Ascending aorta (tissue), 2 donors: Measurements from ENCODE around the gene NCKAP5. TPM values are rescaled to one million over a fixed set of nuclear protein-coding genes. Genes with fewer than 3 reads are reported as not detected.

Experiments
- DNase-seq, 2 donors: peaks; one replicate each; pipeline ENCODE4 v3.0.0-alpha.2; 2019; ENCODE audit warnings: low spot score in 2 of 2
- H3K27ac ChIP-seq, 2 donors: fragments of 200-600 bp; sonication (generic); one replicate each; pipeline ENCODE4 v1.5.1; 2016 to 2017; ENCODE audit warnings: mild to moderate bottlenecking in 1 of 2
- H3K27me3 ChIP-seq: fragments of 200-600 bp; sonication (generic); one replicate; pipeline ENCODE4 v1.5.1; 2017
- H3K36me3 ChIP-seq, 2 donors: fragments of 200-600 bp; sonication (generic); one replicate each; pipeline ENCODE4 v1.5.1; 2016
- H3K4me1 ChIP-seq, 2 donors: fragments of 200-600 bp; sonication (generic); one replicate each; pipeline ENCODE4 v1.5.1; 2016 to 2017; ENCODE audit warnings: mild to moderate bottlenecking in 1 of 2
- H3K4me3 ChIP-seq, 2 donors: fragments of 200-600 bp; sonication (generic); one replicate each; pipeline ENCODE4 v1.5.1; 2016 to 2017; ENCODE audit warnings: mild to moderate bottlenecking in 1 of 2
- H3K9me3 ChIP-seq, 2 donors: fragments of 200-600 bp; sonication (generic); one replicate each; pipeline ENCODE4 v1.5.1; 2016
- intact Hi-C: fragments of 100-400 bp; cut with DNase I; formaldehyde crosslinking; loops from one replicate; pipeline ENCODE4 v1.15.1; 2023
- total RNA-seq: library from RNA; depleted of rRNA; stranded (reverse); fragments of >200 nt; gene quantifications from one replicate; pipeline ENCODE4 v1.1.0, GENCODE V29; 2016
- TF ChIP-seq, protein P1 (sequence below), 3 experiments: fragments of 200-600 bp in 2 of 3; fragments of 450-650 bp in 1 of 3; sonication (generic) in 2 of 3; IDR thresholded peaks; one replicate each; pipeline ENCODE4 v1.5.1; 2016 to 2019; ENCODE audit warnings: antibody characterized with exemption in 3 of 3, mild to moderate bottlenecking in 1 of 3, moderate library complexity in 1 of 3

NCKAP5 gene
- total RNA-seq, 1 donor from 2014 or later: 0.75 TPM

- H3K36me3 ChIP-seq: no peaks in the 10 kb centered on the region
- intact Hi-C loops: no loop called here
- no peaks in the 10 kb centered on the region for H3K27me3 ChIP-seq
- no peak overlapping the region for H3K27ac ChIP-seq
- no peak for DNase-seq
- no peaks in the 10 kb centered on the region for H3K4me1 ChIP-seq
- no peak overlapping the region for H3K4me3 ChIP-seq
- TF ChIP-seq, protein P1, sequence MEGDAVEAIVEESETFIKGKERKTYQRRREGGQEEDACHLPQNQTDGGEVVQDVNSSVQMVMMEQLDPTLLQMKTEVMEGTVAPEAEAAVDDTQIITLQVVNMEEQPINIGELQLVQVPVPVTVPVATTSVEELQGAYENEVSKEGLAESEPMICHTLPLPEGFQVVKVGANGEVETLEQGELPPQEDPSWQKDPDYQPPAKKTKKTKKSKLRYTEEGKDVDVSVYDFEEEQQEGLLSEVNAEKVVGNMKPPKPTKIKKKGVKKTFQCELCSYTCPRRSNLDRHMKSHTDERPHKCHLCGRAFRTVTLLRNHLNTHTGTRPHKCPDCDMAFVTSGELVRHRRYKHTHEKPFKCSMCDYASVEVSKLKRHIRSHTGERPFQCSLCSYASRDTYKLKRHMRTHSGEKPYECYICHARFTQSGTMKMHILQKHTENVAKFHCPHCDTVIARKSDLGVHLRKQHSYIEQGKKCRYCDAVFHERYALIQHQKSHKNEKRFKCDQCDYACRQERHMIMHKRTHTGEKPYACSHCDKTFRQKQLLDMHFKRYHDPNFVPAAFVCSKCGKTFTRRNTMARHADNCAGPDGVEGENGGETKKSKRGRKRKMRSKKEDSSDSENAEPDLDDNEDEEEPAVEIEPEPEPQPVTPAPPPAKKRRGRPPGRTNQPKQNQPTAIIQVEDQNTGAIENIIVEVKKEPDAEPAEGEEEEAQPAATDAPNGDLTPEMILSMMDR (IDR thresholded peaks at IDR 0.05): no peak
- H3K9me3 ChIP-seq: no peaks in the 10 kb centered on the region
Measured at GRCh38 chr2:133531382-133531781, 36.9 kb downstream of the NCKAP5 start.

- H3K27ac ChIP-seq: no peak overlapping the region
- H3K9me3 ChIP-seq: no peaks in the 10 kb centered on the region
- TF ChIP-seq, protein P1 (IDR thresholded peaks at IDR 0.05): no peak
- intact Hi-C loops: no loop called here
- no peak overlapping the region for H3K4me3 ChIP-seq
- DNase-seq: no peak
- no peaks in the 10 kb centered on the region for H3K4me1 ChIP-seq
- no peaks in the 10 kb centered on the region for H3K36me3 ChIP-seq
- H3K27me3 ChIP-seq: no peaks in the 10 kb centered on the region
Measured at GRCh38 chr2:133530645-133531044, 37.6 kb downstream of the NCKAP5 start.

DNA sequence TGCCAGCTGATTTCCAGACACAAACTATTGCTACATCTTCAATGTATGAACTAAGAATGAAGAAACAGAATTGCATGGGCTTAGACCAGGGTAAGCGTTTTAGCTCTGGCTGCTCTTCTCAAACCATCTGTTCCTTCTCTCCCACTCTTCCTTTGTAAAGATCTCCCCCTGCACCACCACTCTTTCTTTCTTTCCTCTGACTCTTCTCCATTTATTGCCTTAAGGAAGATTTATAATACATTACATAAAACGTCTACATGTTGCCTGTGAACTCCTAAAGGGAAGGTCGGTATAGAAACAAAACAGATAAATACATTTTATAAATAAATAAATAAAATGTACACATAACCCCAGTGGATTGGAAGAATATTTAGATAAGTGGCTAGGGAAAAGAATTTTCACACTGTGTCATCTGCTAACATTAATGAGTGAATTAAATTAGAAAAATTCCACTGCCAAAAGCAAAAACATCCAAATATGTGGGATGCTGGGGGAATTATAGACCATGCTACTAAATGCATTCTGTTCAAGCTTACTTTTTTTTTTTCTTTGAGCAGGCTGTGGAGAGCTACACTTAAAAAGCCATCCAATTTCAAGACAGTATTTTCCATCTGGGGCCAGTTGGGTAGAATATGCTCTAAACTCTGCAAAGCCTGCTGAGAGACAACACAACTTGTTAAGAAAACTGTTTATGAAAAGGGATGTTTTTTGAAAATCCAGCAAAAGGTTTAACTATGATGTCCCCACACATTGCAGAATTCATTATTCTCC is 41.5 kb downstream of the NCKAP5 start:
- H3K9me3 ChIP-seq: no peaks in the 10 kb centered on the region
- intact Hi-C loops: no loop called here
- no peaks in the 10 kb centered on the region for H3K36me3 ChIP-seq
- TF ChIP-seq, protein P1 (IDR thresholded peaks at IDR 0.05): no peak
- H3K4me1 ChIP-seq: no peaks in the 10 kb centered on the region
- H3K27me3 ChIP-seq: no peaks in the 10 kb centered on the region
- DNase-seq: no peak
- no peak overlapping the region for H3K27ac ChIP-seq
- H3K4me3 ChIP-seq: no peak overlapping the region

DNA sequence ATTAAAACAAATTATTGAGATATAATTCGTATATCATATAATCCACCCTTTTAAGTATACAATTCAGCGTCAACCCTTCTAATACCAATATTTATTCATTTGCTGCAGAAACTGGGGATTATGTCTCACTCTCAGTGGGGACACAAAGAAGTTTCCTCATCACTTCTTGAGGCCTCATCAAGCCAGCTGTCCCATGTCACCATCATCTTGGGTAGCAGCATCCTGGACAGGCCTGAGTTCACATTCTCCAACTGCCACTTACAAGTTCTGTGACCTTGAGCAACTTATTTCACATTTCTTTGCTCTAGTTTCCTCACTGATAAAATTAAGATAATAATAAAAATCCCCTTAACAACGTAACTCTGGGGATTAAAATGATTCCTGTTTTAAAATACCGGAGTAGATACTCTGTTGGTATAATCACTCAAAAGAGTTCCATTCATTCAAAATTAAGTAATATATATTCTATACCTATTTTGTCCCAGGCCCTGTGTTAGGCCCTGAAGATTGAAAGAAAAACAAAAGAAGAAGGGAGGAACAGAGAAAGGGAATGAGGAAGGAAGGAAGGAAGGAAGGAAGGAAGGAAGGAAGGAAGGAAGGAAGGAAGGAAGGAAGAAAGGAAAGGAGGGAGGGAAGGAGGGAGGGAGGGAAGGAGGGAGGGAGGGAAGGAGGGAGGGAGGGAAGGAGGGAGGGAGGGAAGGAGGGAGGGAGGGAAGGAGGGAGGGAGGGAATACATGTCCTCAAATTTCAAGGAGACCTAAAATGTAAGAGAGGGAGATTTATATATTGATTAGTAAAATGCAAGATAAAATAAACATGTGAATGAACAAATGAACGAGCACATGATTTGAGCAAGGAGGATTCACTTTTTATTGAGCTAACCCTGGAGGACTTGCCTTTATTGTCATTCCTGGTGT is 42.4 kb downstream of the NCKAP5 start:
- Histone ChIP-seq H3K27me3 (no peaks in the 10 kb centered on the region), H3K9me3 (no peaks in the 10 kb centered on the region), H3K36me3 (no peaks in the 10 kb centered on the region), H3K27ac (no peak overlapping the region), H3K4me3 (no peak overlapping the region), H3K4me1 (no peaks in the 10 kb centered on the region)
- no peak for DNase-seq
- TF ChIP-seq, protein P1 (IDR thresholded peaks at IDR 0.05): no peak
- intact Hi-C loops: no loop called here

DNA sequence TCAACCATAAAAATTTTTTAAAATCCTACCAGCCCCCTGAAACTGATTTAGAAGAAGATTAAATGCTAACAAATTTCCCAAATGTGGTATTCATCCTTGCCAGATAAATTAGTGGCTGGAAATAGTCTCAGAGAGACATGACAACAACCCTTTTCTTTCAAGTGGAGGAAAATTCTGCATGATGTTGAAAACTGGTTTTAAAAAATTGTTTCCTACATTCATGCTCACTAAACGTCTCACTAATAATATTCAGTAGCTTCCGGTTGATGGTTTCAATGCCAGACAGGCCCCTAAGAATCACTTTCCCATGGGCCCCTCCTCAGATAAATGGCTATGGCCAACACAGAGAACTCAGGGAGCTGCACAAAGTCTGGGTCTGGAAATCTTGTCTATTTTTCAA is 43.2 kb downstream of the NCKAP5 start:
- TF ChIP-seq, protein P1 (IDR thresholded peaks at IDR 0.05): no peak
- H3K27me3 ChIP-seq: no peaks in the 10 kb centered on the region
- intact Hi-C loops: no loop called here
- H3K27ac ChIP-seq: no peak overlapping the region
- no peaks in the 10 kb centered on the region for H3K36me3 ChIP-seq
- no peaks in the 10 kb centered on the region for H3K9me3 ChIP-seq
- H3K4me1 ChIP-seq: no peaks in the 10 kb centered on the region
- no peak for DNase-seq
- H3K4me3 ChIP-seq: no peak overlapping the region
